ENCODE measurements around the gene SYS1. TPM values are rescaled to one million over a fixed set of nuclear protein-coding genes. Genes with fewer than 3 reads are reported as not detected.

Gene SYS1
- total and polyA plus RNA-seq, 2 donors (not counting 3 experiments of a cell fraction or from before 2014, with no cell fraction given), result 27.4 to 79.6 TPM

- no peak for FAIRE-seq
- H3K9ac ChIP-seq (replicated peaks; ENCODE audit: extremely low read depth, insufficient read depth, low read length), result no peak overlapping the region
Observed at GRCh38 chr20:45400346-45401031, 37.5 kb downstream of the SYS1 start.

More at GRCh38 chr20:45400346-45401031, 37.5 kb downstream of the SYS1 start:
- Histone ChIP-seq H3K9me3 (replicated peaks; ENCODE audit: control insufficient read depth, insufficient read depth, low read length) (no peaks in the 10 kb centered on the region), H3K27ac (ENCODE audit: insufficient read depth, low read depth, low read length) (no peak overlapping the region), H3K36me3 (ENCODE audit: control insufficient read depth in 2 of 2, extremely low read depth in 1 of 2, insufficient read depth in 2 of 2, low read length in 2 of 2) (no peaks in the 10 kb centered on the region), H3K4me2 (ENCODE audit: insufficient read depth, low read length) (no peak overlapping the region), H3K9me1 (replicated peaks; ENCODE audit: control insufficient read depth, extremely low read depth, insufficient read depth, low read length) (no peaks in the 10 kb centered on the region), H4K20me1 (replicated peaks; ENCODE audit: control insufficient read depth, extremely low read depth, insufficient read depth, low read length) (no peaks in the 10 kb centered on the region), H3K4me1 (ENCODE audit: control insufficient read depth, extremely low read depth, insufficient read depth, low read length) (no peaks in the 10 kb centered on the region), H3K79me2 (ENCODE audit: control insufficient read depth, insufficient read depth, low read length) (no peaks in the 10 kb centered on the region), H2AFZ (ENCODE audit: low read depth, low read length) (no peak overlapping the region), H3K27me3 (ENCODE audit: control insufficient read depth in 2 of 2, insufficient read depth in 2 of 2, low read length in 2 of 2) (peaks cover 4 to 6% of the 10 kb centered on the region in 2 experiments), H3K4me3 (replicated peaks in 1 of 3; ENCODE audit: insufficient read depth in 1 of 3, low read depth in 1 of 3, low read length in 3 of 3) (no peak overlapping the region)
- intact Hi-C loops (cut with micrococcal nuclease), result no loop called here
- BruUV-seq (replicated peaks), result no TSS peak
- TF ChIP-seq EZH2 (IDR thresholded peaks at IDR 0.05; ENCODE audit: borderline replicate concordance, low read depth, low read length, severe bottlenecking) (no peak), GATA2 (IDR thresholded peaks at IDR 0.05; ENCODE audit: insufficient read depth, insufficient read length, low read depth, low read length) (no peak), POLR2AphosphoS5 (IDR thresholded peaks at IDR 0.05; ENCODE audit: insufficient read depth, low read depth, low read length) (no peak), MAX (IDR thresholded peaks at IDR 0.05; ENCODE audit: insufficient read depth, insufficient read length) (no peak), POLR2A (IDR thresholded peaks at IDR 0.05; ENCODE audit: low read depth, low read length) (no peak), FOS (IDR thresholded peaks at IDR 0.05; ENCODE audit: borderline replicate concordance, insufficient read depth, low read length) (no peak), MYC (IDR thresholded peaks at IDR 0.05; ENCODE audit: low read depth, low read length) (no peak), CTCF (IDR thresholded peaks at IDR 0.05; ENCODE audit: extremely low read depth in 1 of 2, insufficient read depth in 1 of 2, low read depth in 1 of 2, low read length in 2 of 2) (no peak), JUN (IDR thresholded peaks at IDR 0.05; ENCODE audit: borderline replicate concordance, insufficient read depth, insufficient read length, low read depth) (no peak)
- DNase-seq (ENCODE audit: low read depth, low spot score), result no peak
- dilution Hi-C loops (cut with MboI; ENCODE audit: extremely low pct_ligation_motif_present, low sequenced_read_pairs), result no loop called here
- ChIA-PET POLR2A (no interaction called here), CTCF (no interaction called here)
